Esophagus muscularis mucosa (tissue), 4 donors: Measurements from ENCODE around the gene DOK6. TPM values are rescaled to one million over a fixed set of nuclear protein-coding genes. Genes with fewer than 3 reads are reported as not detected.

ENCODE experiments used
- DNase-seq: peaks from one replicate; pipeline ENCODE4 v3.0.0-alpha.2; 2017; ENCODE audit errors: extremely low spot score
- H3K27ac ChIP-seq, 4 donors: fragments of 200-600 bp; sonication (generic); replicated peaks in 1 of 4; 1 replicate in 3 of 4; 2 replicates in 1 of 4; pipeline ENCODE4 v1.5.1; 2016 to 2019; ENCODE audit warnings: mild to moderate bottlenecking in 1 of 4
- H3K27me3 ChIP-seq, 4 donors: fragments of 200-600 bp; sonication (generic); one replicate each; pipeline versions ENCODE4 v1.5.1 to v1.6.0; 2016 to 2019
- H3K36me3 ChIP-seq, 4 donors: fragments of 200-600 bp; sonication (generic); one replicate each; pipeline ENCODE4 v1.5.1; 2016 to 2019
- H3K4me1 ChIP-seq, 4 donors: fragments of 200-600 bp; sonication (generic); one replicate each; pipeline ENCODE4 v1.5.1; 2016 to 2019
- H3K4me3 ChIP-seq, 4 donors: fragments of 200-600 bp; sonication (generic); 1 replicate in 2 of 4; 2 replicates in 2 of 4; pipeline ENCODE4 v1.5.1; 2016 to 2019; ENCODE audit warnings: mild to moderate bottlenecking in 4 of 4, moderate library complexity in 1 of 4
- H3K9me3 ChIP-seq, 4 donors: fragments of 200-600 bp; sonication (generic); 1 replicate in 3 of 4; 2 replicates in 1 of 4; pipeline ENCODE4 v1.5.1; 2016 to 2019
- CTCF ChIP-seq, 3 experiments: fragments of 200-600 bp in 2 of 3; fragments of 450-650 bp in 1 of 3; sonication (generic) in 2 of 3; IDR thresholded peaks; one replicate each; pipeline ENCODE4 v1.5.1; 2017 to 2019; ENCODE audit warnings: antibody characterized with exemption in 3 of 3, mild to moderate bottlenecking in 2 of 3, moderate library complexity in 1 of 3
- EP300 ChIP-seq: sonication (generic); formaldehyde crosslinking; IDR thresholded peaks from one replicate; pipeline ENCODE4 v1.6.1; 2017; ENCODE audit warnings: antibody characterized with exemption
- POLR2A ChIP-seq: fragments of 450-650 bp; IDR thresholded peaks from one replicate; pipeline ENCODE4 v1.6.1; 2017; ENCODE audit warnings: antibody characterized with exemption, moderate library complexity, mild to moderate bottlenecking, low read depth
- POLR2AphosphoS5 ChIP-seq, 2 donors: sonication (generic); formaldehyde crosslinking; IDR thresholded peaks; one replicate each; pipeline ENCODE4 v1.6.1; 2017; ENCODE audit warnings: antibody characterized with exemption in 2 of 2
- WGBS: methylation state at CpG from one replicate; pipeline ENCODE4 v1.1.5; 2018; 5-methylcytosine and 5-hydroxymethylcytosine counted together
- intact Hi-C: fragments of 100-400 bp; cut with DNase I; formaldehyde crosslinking; loops from one replicate; pipeline ENCODE4 v1.15.1; 2023
- total RNA-seq, 4 donors: library from RNA; depleted of rRNA; stranded (reverse); fragments of >200 nt; gene quantifications; one replicate each; pipeline versions ENCODE4 v1.1.0 to v1.2.1, GENCODE V29; 2016

The DOK6 gene
- total RNA-seq, 4 donors from 2014 or later = 0.83 to 4.1 (median 1.9) TPM

DNA sequence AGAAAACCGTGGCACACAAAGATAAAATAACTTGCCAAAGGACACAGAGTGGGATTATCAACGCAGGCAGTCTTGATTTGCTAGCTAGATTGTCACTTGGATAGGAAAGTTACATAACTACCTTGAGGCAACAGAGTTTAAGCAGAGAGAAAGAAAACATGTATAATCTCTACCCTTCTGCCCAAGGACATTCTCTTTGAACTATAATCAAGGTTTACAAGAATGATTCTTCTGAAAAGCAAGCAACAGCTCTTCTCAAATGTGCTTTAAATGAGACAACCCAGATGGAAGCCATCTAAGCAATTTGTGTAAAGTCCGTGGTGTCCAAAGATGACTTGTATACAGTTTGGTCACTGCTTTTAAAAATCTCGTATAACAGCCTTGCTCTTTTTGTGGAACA is 369.6 kb downstream of the DOK6 start:
- no peaks in the 10 kb centered on the region for H3K27me3 ChIP-seq
- H3K27ac ChIP-seq = no peak overlapping the region
- TF ChIP-seq POLR2AphosphoS5 (IDR thresholded peaks at IDR 0.05) (no peak), CTCF (IDR thresholded peaks at IDR 0.05) (no peak), POLR2A (no peak), EP300 (no peak)
- no peaks in the 10 kb centered on the region for H3K9me3 ChIP-seq
- H3K4me1 ChIP-seq = no peaks in the 10 kb centered on the region
- 45% methylated on average over 4 of the region's 4 CpGs for WGBS
- intact Hi-C loops = no loop called here
- DNase-seq = no peak
- no peaks in the 10 kb centered on the region for H3K36me3 ChIP-seq
- H3K4me3 ChIP-seq = no peak overlapping the region

DNA sequence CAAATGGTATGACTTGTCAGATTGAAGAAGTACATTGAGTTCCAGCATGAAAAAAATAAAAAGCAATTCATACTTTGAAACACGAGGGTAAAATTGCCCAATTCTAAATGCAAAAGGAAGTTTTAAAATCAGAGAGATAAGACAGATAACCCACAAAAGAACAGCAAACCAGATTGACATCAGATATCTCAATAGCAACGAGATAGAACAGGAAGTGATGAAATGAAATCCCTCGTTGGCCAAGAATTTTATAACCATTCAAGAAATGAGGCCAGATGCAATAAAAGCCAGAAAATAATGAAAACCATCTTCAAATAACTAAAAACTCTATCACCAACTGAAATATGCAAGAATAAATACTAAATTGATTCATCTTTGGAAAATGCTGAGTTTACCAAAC is 374.1 kb downstream of the DOK6 start:
- Histone ChIP-seq H3K4me1 (no peaks in the 10 kb centered on the region), H3K27ac (no peak overlapping the region), H3K36me3 (no peaks in the 10 kb centered on the region), H3K4me3 (no peak overlapping the region), H3K27me3 (no peaks in the 10 kb centered on the region), H3K9me3 (no peaks in the 10 kb centered on the region)
- TF ChIP-seq POLR2A (no peak), POLR2AphosphoS5 (IDR thresholded peaks at IDR 0.05) (no peak), EP300 (no peak), CTCF (IDR thresholded peaks at IDR 0.05) (no peak)
- 68% methylated on average over 3 of the region's 3 CpGs for WGBS
- DNase-seq = no peak
- intact Hi-C loops = no loop called here

GRCh38 chr18:69777248-69777647 is 376.6 kb downstream of the DOK6 start:
- Histone ChIP-seq H3K4me1 (no peaks in the 10 kb centered on the region), H3K27ac (no peak overlapping the region), H3K4me3 (no peak overlapping the region), H3K27me3 (no peaks in the 10 kb centered on the region), H3K9me3 (no peaks in the 10 kb centered on the region), H3K36me3 (no peaks in the 10 kb centered on the region)
- DNase-seq = no peak
- TF ChIP-seq POLR2A = no peak
- no peak for TF ChIP-seq EP300
- no peak for TF ChIP-seq CTCF (IDR thresholded peaks at IDR 0.05)
- no peak for TF ChIP-seq POLR2AphosphoS5 (IDR thresholded peaks at IDR 0.05)
- intact Hi-C loops = no loop called here

DNA sequence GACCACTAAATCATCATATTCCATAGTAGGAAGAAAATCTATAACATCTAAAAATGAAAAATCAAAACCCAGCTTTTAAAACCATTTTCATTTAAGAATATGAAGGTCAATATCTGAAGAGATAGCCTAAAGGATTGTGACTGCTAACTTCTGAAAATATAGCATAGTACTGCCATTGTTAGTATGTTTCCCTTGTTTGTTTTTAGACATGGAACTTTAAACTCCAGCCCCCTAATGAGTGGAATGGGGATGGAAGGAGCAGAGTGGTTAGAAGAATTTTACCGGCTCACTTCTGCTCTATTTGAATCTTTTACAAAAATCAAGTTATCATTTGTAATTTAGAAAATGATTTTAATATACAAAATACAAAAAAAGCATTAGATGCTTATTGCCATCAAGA is 378.0 kb downstream of the DOK6 start:
- 88% methylated on average over 1 of the region's 1 CpG for WGBS

DNA sequence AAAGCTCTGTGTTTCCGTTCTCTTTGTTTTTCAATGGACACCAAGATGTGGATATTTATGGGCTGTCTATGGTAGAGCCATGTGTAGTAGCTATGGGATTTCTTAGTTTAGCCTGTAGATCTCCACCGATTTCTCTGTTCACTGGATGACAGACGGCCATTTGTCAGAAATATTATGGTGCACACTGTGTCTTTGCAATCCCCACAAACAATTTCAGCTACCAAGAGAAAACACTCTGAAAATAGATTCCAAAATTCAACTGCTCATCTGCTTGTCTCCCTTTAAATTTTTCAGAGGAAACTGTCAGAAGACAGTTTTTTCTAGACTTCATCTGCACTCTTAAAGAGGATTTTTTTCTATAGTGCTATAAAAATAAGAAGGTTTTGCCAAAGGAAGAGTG is 380.2 kb downstream of the DOK6 start:
- intact Hi-C loops = no loop called here

More for the DNA sequence above, 378.0 kb downstream of the DOK6 start:
- no peak for TF ChIP-seq POLR2AphosphoS5 (IDR thresholded peaks at IDR 0.05)
- no peak for TF ChIP-seq EP300
- intact Hi-C loops = no loop called here
- Histone ChIP-seq H3K9me3 (no peaks in the 10 kb centered on the region), H3K4me1 (no peaks in the 10 kb centered on the region), H3K27me3 (no peaks in the 10 kb centered on the region), H3K4me3 (no peak overlapping the region), H3K36me3 (no peaks in the 10 kb centered on the region), H3K27ac (no peak overlapping the region)
- no peak for DNase-seq

More for the DNA sequence above, 380.2 kb downstream of the DOK6 start:
- Histone ChIP-seq H3K4me3 (no peak overlapping the region), H3K36me3 (no peaks in the 10 kb centered on the region), H3K9me3 (no peaks in the 10 kb centered on the region), H3K27ac (no peak overlapping the region), H3K4me1 (no peaks in the 10 kb centered on the region), H3K27me3 (no peaks in the 10 kb centered on the region)
- DNase-seq = no peak
- WGBS = 98% methylated on average over 3 of the region's 3 CpGs
- TF ChIP-seq CTCF (IDR thresholded peaks at IDR 0.05) (no peak), EP300 (no peak), POLR2A (no peak), POLR2AphosphoS5 (IDR thresholded peaks at IDR 0.05) (no peak)
